Sigmoid colon (tissue), 7 donors: ENCODE measurements around the gene YWHAB. TPM values are rescaled to one million over a fixed set of nuclear protein-coding genes. Genes with fewer than 3 reads are reported as not detected.

Experiments used
- DNase-seq: peaks from one replicate; pipeline ENCODE4 v3.0.0-alpha.2; 2019
- H3K27ac ChIP-seq, 4 donors: fragments of 200-600 bp; sonication (generic); one replicate each; pipeline ENCODE4 v1.5.1; 2016 to 2019; ENCODE audit warnings: mild to moderate bottlenecking in 1 of 4
- H3K27me3 ChIP-seq, 3 donors: fragments of 200-600 bp; sonication (generic); one replicate each; pipeline ENCODE4 v1.5.1; 2019; ENCODE audit warnings: mild to moderate bottlenecking in 1 of 3
- H3K36me3 ChIP-seq, 4 donors: fragments of 200-600 bp; sonication (generic); one replicate each; pipeline ENCODE4 v1.5.1; 2016 to 2019
- H3K4me1 ChIP-seq, 4 donors: fragments of 200-600 bp; sonication (generic); one replicate each; pipeline ENCODE4 v1.5.1; 2017 to 2019
- H3K4me3 ChIP-seq, 4 donors: fragments of 200-600 bp; sonication (generic); one replicate each; pipeline ENCODE4 v1.5.1; 2017 to 2019; ENCODE audit warnings: mild to moderate bottlenecking in 2 of 4, moderate library complexity in 1 of 4
- H3K9me3 ChIP-seq, 4 donors: fragments of 200-600 bp in 3 of 4; sonication (generic) in 3 of 4; one replicate each; pipeline versions ENCODE4 v1.5.1 to v1.6.1; 2013 to 2019
- CTCF ChIP-seq, 4 experiments: fragments of 450-650 bp in 3 of 4; fragments of 200-600 bp in 1 of 4; IDR thresholded peaks; one replicate each; pipeline ENCODE4 v1.5.1; 2016 to 2019; ENCODE audit warnings: antibody characterized with exemption in 4 of 4, mild to moderate bottlenecking in 3 of 4, moderate library complexity in 2 of 4
- EP300 ChIP-seq, 4 donors: sonication (generic); formaldehyde crosslinking; IDR thresholded peaks; one replicate each; pipeline ENCODE4 v1.6.1; 2017; ENCODE audit warnings: antibody characterized with exemption in 4 of 4
- POLR2A ChIP-seq, 2 donors: fragments of 450-650 bp; IDR thresholded peaks; one replicate each; pipeline ENCODE4 v1.6.1; 2016; ENCODE audit warnings: antibody characterized with exemption in 2 of 2, mild to moderate bottlenecking in 2 of 2, moderate library complexity in 2 of 2
- POLR2AphosphoS5 ChIP-seq, 4 donors: sonication (generic); formaldehyde crosslinking; IDR thresholded peaks; one replicate each; pipeline ENCODE4 v1.6.1; 2017; ENCODE audit warnings: antibody characterized with exemption in 4 of 4
- WGBS, 2 donors: extraction: QIAGEN DNeasy Blood & Tissue Kit; methylation state at CpG; one replicate each; pipeline ENCODE4 v1.1.7; 2013; 5-methylcytosine and 5-hydroxymethylcytosine counted together
- intact Hi-C: fragments of 100-400 bp; cut with DNase I; formaldehyde crosslinking; loops from one replicate; pipeline ENCODE4 v1.15.1; 2023
- polyA plus RNA-seq, 3 donors: library from polyadenylated mRNA; stranded (reverse); fragments of 200-250 nt; gene quantifications; one replicate each; pipeline ENCODE4 v1.2.3, GENCODE V29; 2013
- total RNA-seq, 4 donors: library from RNA; depleted of rRNA; stranded (reverse); fragments of >200 nt; gene quantifications; one replicate each; pipeline ENCODE4 v1.1.0, GENCODE V29; 2016
- donor health status: healthy with polysubstance abuse.
- donor health status: Bipolar disorder and iron deficiency.
- donor health status: healthy.

YWHAB gene
- total and polyA plus RNA-seq, 7 donors, result 80.3 to 214 (median 110) TPM

GRCh38 chr20:44948107-44948506 is 62.6 kb downstream of the YWHAB start:
- no peak for TF ChIP-seq POLR2A (IDR thresholded peaks at IDR 0.05)
- TF ChIP-seq CTCF (IDR thresholded peaks at IDR 0.05), result no peak
- no peak for DNase-seq
- H3K27ac ChIP-seq, result no peak overlapping the region
- H3K27me3 ChIP-seq, result no peaks in the 10 kb centered on the region
- H3K36me3 ChIP-seq, result peaks cover 27 to 95% (median 58%) of the 10 kb centered on the region in 4 donors
- intact Hi-C loops, result no loop called here
- no peak overlapping the region for H3K4me3 ChIP-seq
- WGBS, 2 donors, result 97 to 98% methylated on average over 5 of the region's 5 CpGs
- no peaks in the 10 kb centered on the region for H3K9me3 ChIP-seq
- no peaks in the 10 kb centered on the region for H3K4me1 ChIP-seq

- Histone ChIP-seq H3K4me3 (no peak overlapping the region), H3K4me1 (no peaks in the 10 kb centered on the region), H3K27me3 (no peaks in the 10 kb centered on the region), H3K27ac (no peak overlapping the region), H3K36me3 (peaks cover 24 to 95% (median 57%) of the 10 kb centered on the region in 4 donors), H3K9me3 (no peaks in the 10 kb centered on the region)
- intact Hi-C loops, result no loop called here
- TF ChIP-seq EP300 (IDR thresholded peaks at IDR 0.05), result no peak
- no peak for TF ChIP-seq POLR2A (IDR thresholded peaks at IDR 0.05)
- TF ChIP-seq POLR2AphosphoS5 (IDR thresholded peaks at IDR 0.05), result no peak
- TF ChIP-seq CTCF (IDR thresholded peaks at IDR 0.05), result no peak
- no peak for DNase-seq
- WGBS, 2 donors, result 89 to 96% methylated on average over 2 of the region's 2 CpGs
Measured at GRCh38 chr20:44948513-44948912, 63.0 kb downstream of the YWHAB start.

- Histone ChIP-seq H3K27ac (no peak overlapping the region), H3K9me3 (no peaks in the 10 kb centered on the region), H3K4me3 (no peak overlapping the region), H3K27me3 (no peaks in the 10 kb centered on the region), H3K36me3 (peaks cover 34 to 100% (median 68%) of the 10 kb centered on the region in 4 donors), H3K4me1 (no peaks in the 10 kb centered on the region)
- intact Hi-C loops, result no loop called here
- no peak for DNase-seq
- WGBS, 2 donors, result 100% methylated on average over 1 of the region's 1 CpG
- TF ChIP-seq CTCF (IDR thresholded peaks at IDR 0.05), result no peak
- no peak for TF ChIP-seq EP300 (IDR thresholded peaks at IDR 0.05)
- no peak for TF ChIP-seq POLR2AphosphoS5 (IDR thresholded peaks at IDR 0.05)
- TF ChIP-seq POLR2A (IDR thresholded peaks at IDR 0.05), result no peak
Measured at GRCh38 chr20:44950368-44950767, 64.9 kb downstream of the YWHAB start.

GRCh38 chr20:44952731-44953130 is 67.2 kb downstream of the YWHAB start:
- Histone ChIP-seq H3K4me1 (no peaks in the 10 kb centered on the region), H3K4me3 (no peak overlapping the region), H3K9me3 (no peaks in the 10 kb centered on the region), H3K27ac (no peak overlapping the region), H3K36me3 (peaks cover 34 to 93% (median 64%) of the 10 kb centered on the region in 4 donors), H3K27me3 (no peaks in the 10 kb centered on the region)
- intact Hi-C loops, result no loop called here
- TF ChIP-seq EP300 (IDR thresholded peaks at IDR 0.05) (no peak), POLR2AphosphoS5 (IDR thresholded peaks at IDR 0.05) (no peak)
- 94 to 96% methylated on average over 1 of the region's 1 CpG for WGBS, 2 donors
- no peak for DNase-seq

GRCh38 chr20:44954211-44954610 is 68.7 kb downstream of the YWHAB start:
- H3K4me1 ChIP-seq, result peaks cover 0 to 11% (median 8%) of the 10 kb centered on the region in 4 donors
- WGBS, 2 donors, result 96 to 97% methylated on average over 5 of the region's 5 CpGs
- no peak overlapping the region for H3K4me3 ChIP-seq
- no peaks in the 10 kb centered on the region for H3K9me3 ChIP-seq
- H3K36me3 ChIP-seq, result peaks cover 26 to 78% (median 53%) of the 10 kb centered on the region in 4 donors
- intact Hi-C loops, result no loop called here
- no peaks in the 10 kb centered on the region for H3K27me3 ChIP-seq
- no peak overlapping the region for H3K27ac ChIP-seq
- DNase-seq, result no peak
- TF ChIP-seq POLR2A (IDR thresholded peaks at IDR 0.05) (no peak), CTCF (IDR thresholded peaks at IDR 0.05) (no peak), EP300 (IDR thresholded peaks at IDR 0.05) (no peak), POLR2AphosphoS5 (IDR thresholded peaks at IDR 0.05) (no peak)
